ENCODE data around the gene ANGPTL8.

ANGPTL8 gene

GRCh38 chr19:11263726-11264125 lies 24.3 kb downstream of the ANGPTL8 start:
- Histone ChIP-seq H3K4me1 (ENCODE audit: control insufficient read depth, insufficient read depth, low read length, unreplicated experiment) (no peaks in the 10 kb centered on the region), H2AFZ (ENCODE audit: low read length, unreplicated experiment) (no peak overlapping the region), H3K79me2 (ENCODE audit: control insufficient read depth, insufficient read depth, low read length, unreplicated experiment) (no peaks in the 10 kb centered on the region), H3K36me3 (ENCODE audit: insufficient read depth, low read length) (no peaks in the 10 kb centered on the region), H3K4me3 (ENCODE audit: low read depth, low read length) (no peak overlapping the region), H3K27ac (ENCODE audit: low read depth, low read length) (no peak overlapping the region), H3K27me3 (ENCODE audit: insufficient read depth, low read length) (no peaks in the 10 kb centered on the region)

- H2AFZ ChIP-seq (ENCODE audit: low read length, unreplicated experiment), result no peak overlapping the region
- no peaks in the 10 kb centered on the region for H3K36me3 ChIP-seq (ENCODE audit: insufficient read depth, low read length)
- H3K4me1 ChIP-seq (ENCODE audit: control insufficient read depth, insufficient read depth, low read length, unreplicated experiment), result no peaks in the 10 kb centered on the region
- no peaks in the 10 kb centered on the region for H3K79me2 ChIP-seq (ENCODE audit: control insufficient read depth, insufficient read depth, low read length, unreplicated experiment)
- H3K27ac ChIP-seq (ENCODE audit: low read depth, low read length), result no peak overlapping the region
- H3K4me3 ChIP-seq (ENCODE audit: low read depth, low read length), result no peak overlapping the region
- no peaks in the 10 kb centered on the region for H3K27me3 ChIP-seq (ENCODE audit: insufficient read depth, low read length)
Measured at GRCh38 chr19:11264452-11265176, 25.2 kb downstream of the ANGPTL8 start.

DNA sequence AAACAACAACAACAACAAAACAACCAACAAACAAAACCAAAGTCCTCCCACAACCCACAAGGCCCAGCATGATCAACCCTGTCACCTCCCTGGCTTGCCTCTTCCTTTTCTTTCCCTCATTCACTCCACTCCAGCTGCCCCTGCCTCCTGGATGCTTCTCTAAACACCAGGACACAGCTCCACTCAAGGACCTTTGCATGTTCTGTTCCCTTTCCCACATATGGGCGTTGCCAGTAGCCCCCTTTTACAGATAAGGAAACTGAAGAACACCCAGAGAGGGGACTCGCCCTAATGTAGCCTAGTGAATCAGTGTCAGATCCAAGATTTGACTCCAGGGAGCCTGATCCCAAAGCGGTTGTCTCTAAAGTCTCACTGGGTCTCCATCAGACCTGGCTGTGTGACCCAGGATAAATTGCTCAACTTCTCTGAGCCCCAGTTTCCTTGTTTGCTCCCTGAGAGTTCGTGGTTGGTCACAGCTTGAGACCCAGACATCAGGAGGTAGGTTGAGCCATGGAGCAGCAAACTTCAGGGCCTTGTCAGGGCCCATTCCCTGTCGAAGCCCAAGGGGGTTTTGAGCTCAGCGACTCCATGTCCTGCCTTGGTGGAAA lies 25.9 kb downstream of the ANGPTL8 start:
- Histone ChIP-seq H3K4me3 (ENCODE audit: low read depth, low read length) (no peak overlapping the region), H3K4me1 (ENCODE audit: control insufficient read depth, insufficient read depth, low read length, unreplicated experiment) (no peaks in the 10 kb centered on the region), H2AFZ (ENCODE audit: low read length, unreplicated experiment) (no peak overlapping the region), H3K79me2 (ENCODE audit: control insufficient read depth, insufficient read depth, low read length, unreplicated experiment) (no peaks in the 10 kb centered on the region), H3K27ac (ENCODE audit: low read depth, low read length) (no peak overlapping the region), H3K27me3 (ENCODE audit: insufficient read depth, low read length) (no peaks in the 10 kb centered on the region), H3K36me3 (ENCODE audit: insufficient read depth, low read length) (no peaks in the 10 kb centered on the region)

GRCh38 chr19:11265785-11266236 lies 26.4 kb downstream of the ANGPTL8 start:
- H3K79me2 ChIP-seq (ENCODE audit: control insufficient read depth, insufficient read depth, low read length, unreplicated experiment), result no peaks in the 10 kb centered on the region
- H3K27ac ChIP-seq (ENCODE audit: low read depth, low read length), result no peak overlapping the region
- no peaks in the 10 kb centered on the region for H3K36me3 ChIP-seq (ENCODE audit: insufficient read depth, low read length)
- H3K4me1 ChIP-seq (ENCODE audit: control insufficient read depth, insufficient read depth, low read length, unreplicated experiment), result no peaks in the 10 kb centered on the region
- H3K4me3 ChIP-seq (ENCODE audit: low read depth, low read length), result no peak overlapping the region
- no peak overlapping the region for H2AFZ ChIP-seq (ENCODE audit: low read length, unreplicated experiment)
- H3K27me3 ChIP-seq (ENCODE audit: insufficient read depth, low read length), result no peaks in the 10 kb centered on the region

- Histone ChIP-seq H3K36me3 (ENCODE audit: insufficient read depth, low read length) (no peaks in the 10 kb centered on the region), H3K27me3 (ENCODE audit: insufficient read depth, low read length) (no peaks in the 10 kb centered on the region), H3K79me2 (ENCODE audit: control insufficient read depth, insufficient read depth, low read length, unreplicated experiment) (no peaks in the 10 kb centered on the region), H3K4me3 (ENCODE audit: low read depth, low read length) (no peak overlapping the region), H3K27ac (ENCODE audit: low read depth, low read length) (no peak overlapping the region), H2AFZ (ENCODE audit: low read length, unreplicated experiment) (no peak overlapping the region), H3K4me1 (ENCODE audit: control insufficient read depth, insufficient read depth, low read length, unreplicated experiment) (no peaks in the 10 kb centered on the region)
Measured at GRCh38 chr19:11267316-11268085, 28.1 kb downstream of the ANGPTL8 start.

DNA sequence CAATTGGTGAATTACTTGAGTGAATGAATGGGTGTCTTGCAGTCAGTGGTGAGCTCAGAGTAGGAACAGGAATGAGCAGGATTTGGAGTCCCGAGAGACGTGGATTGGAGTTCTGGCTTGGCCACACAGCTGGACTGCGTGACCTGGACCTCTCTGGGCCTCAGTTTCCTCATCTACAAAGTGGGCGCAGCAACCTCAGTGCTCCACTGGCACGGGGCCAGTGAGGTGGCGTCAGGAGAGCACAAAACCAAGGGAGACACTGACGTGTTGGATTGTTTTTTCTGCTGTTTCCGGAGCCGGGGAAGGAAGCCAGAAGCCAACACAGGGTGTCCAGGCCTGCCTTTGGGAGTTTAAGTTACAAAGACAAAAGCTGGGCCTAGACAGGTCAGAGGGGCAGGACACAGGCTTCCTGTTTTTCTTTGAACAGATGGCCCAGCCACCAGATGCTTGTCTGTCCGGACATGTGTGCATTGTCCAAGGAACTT lies 29.4 kb downstream of the ANGPTL8 start:
- Histone ChIP-seq H2AFZ (ENCODE audit: low read length, unreplicated experiment) (no peak overlapping the region), H3K36me3 (ENCODE audit: insufficient read depth, low read length) (no peaks in the 10 kb centered on the region), H3K27ac (ENCODE audit: low read depth, low read length) (no peak overlapping the region), H3K4me1 (ENCODE audit: control insufficient read depth, insufficient read depth, low read length, unreplicated experiment) (no peaks in the 10 kb centered on the region), H3K4me3 (ENCODE audit: low read depth, low read length) (no peak overlapping the region), H3K27me3 (ENCODE audit: insufficient read depth, low read length) (no peaks in the 10 kb centered on the region), H3K79me2 (ENCODE audit: control insufficient read depth, insufficient read depth, low read length, unreplicated experiment) (no peaks in the 10 kb centered on the region)

DNA sequence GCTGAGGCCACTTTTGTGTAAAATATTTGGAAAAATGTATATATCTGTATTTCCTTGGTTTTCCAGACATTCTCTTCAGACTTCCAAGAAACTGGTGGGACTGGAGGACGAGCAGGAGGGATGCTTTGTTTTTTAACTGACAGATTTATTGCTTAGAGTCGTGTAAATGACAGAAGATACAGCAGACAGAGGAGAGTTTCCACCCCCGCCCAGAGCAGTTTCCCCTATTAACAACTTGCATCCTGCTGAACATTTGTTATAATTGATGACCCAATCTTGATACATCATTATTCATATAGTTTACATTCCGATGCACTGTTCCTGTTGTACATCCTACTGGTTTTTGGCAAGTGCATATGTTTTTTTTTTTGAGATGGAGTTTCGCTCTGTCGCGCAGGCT lies 30.0 kb downstream of the ANGPTL8 start:
- H3K4me1 ChIP-seq (ENCODE audit: control insufficient read depth, insufficient read depth, low read length, unreplicated experiment), result no peaks in the 10 kb centered on the region
- H3K4me3 ChIP-seq (ENCODE audit: low read depth, low read length), result no peak overlapping the region
- no peaks in the 10 kb centered on the region for H3K36me3 ChIP-seq (ENCODE audit: insufficient read depth, low read length)
- no peak overlapping the region for H3K27ac ChIP-seq (ENCODE audit: low read depth, low read length)
- no peaks in the 10 kb centered on the region for H3K27me3 ChIP-seq (ENCODE audit: insufficient read depth, low read length)
- H3K79me2 ChIP-seq (ENCODE audit: control insufficient read depth, insufficient read depth, low read length, unreplicated experiment), result no peaks in the 10 kb centered on the region
- peak overlapping the region; percentile 13 for H2AFZ ChIP-seq (ENCODE audit: low read length, unreplicated experiment)

DNA sequence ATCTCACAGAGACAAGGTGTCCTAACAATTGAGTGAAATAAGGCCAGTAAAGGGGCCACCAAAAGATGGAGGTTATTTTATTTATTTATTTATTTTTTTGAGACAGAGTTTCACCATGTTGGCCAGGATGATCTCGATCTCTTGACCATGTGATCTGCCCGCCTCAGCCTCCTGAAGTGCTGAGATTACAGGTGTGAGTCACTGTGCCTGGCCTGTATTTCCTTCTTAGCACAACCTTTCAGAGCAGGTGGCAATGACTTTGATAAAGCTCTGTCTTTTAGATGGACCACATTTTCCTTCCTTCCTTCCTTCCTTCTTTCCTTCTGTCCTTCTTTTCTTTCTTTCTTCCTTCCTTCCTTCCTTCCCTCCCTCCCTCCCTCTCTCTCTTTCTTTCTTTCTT lies 33.9 kb downstream of the ANGPTL8 start:
- H3K36me3 ChIP-seq (ENCODE audit: insufficient read depth, low read length), result no peaks in the 10 kb centered on the region
- no peak overlapping the region for H3K27ac ChIP-seq (ENCODE audit: low read depth, low read length)
- no peaks in the 10 kb centered on the region for H3K27me3 ChIP-seq (ENCODE audit: insufficient read depth, low read length)
- H2AFZ ChIP-seq (ENCODE audit: low read length, unreplicated experiment), result no peak overlapping the region
- H3K4me1 ChIP-seq (ENCODE audit: control insufficient read depth, insufficient read depth, low read length, unreplicated experiment), result no peaks in the 10 kb centered on the region
- H3K4me3 ChIP-seq (ENCODE audit: low read depth, low read length), result no peak overlapping the region
- no peaks in the 10 kb centered on the region for H3K79me2 ChIP-seq (ENCODE audit: control insufficient read depth, insufficient read depth, low read length, unreplicated experiment)

GRCh38 chr19:11273989-11274388 lies 34.6 kb downstream of the ANGPTL8 start:
- no peaks in the 10 kb centered on the region for H3K27me3 ChIP-seq (ENCODE audit: insufficient read depth, low read length)
- H3K79me2 ChIP-seq (ENCODE audit: control insufficient read depth, insufficient read depth, low read length, unreplicated experiment), result no peaks in the 10 kb centered on the region
- no peaks in the 10 kb centered on the region for H3K4me1 ChIP-seq (ENCODE audit: control insufficient read depth, insufficient read depth, low read length, unreplicated experiment)
- H2AFZ ChIP-seq (ENCODE audit: low read length, unreplicated experiment), result no peak overlapping the region
- no peaks in the 10 kb centered on the region for H3K36me3 ChIP-seq (ENCODE audit: insufficient read depth, low read length)
- H3K27ac ChIP-seq (ENCODE audit: low read depth, low read length), result no peak overlapping the region
- no peak overlapping the region for H3K4me3 ChIP-seq (ENCODE audit: low read depth, low read length)

GRCh38 chr19:11274533-11275086 lies 35.2 kb downstream of the ANGPTL8 start:
- Histone ChIP-seq H3K4me1 (ENCODE audit: control insufficient read depth, insufficient read depth, low read length, unreplicated experiment) (no peaks in the 10 kb centered on the region), H3K27me3 (ENCODE audit: insufficient read depth, low read length) (no peaks in the 10 kb centered on the region), H3K79me2 (ENCODE audit: control insufficient read depth, insufficient read depth, low read length, unreplicated experiment) (no peaks in the 10 kb centered on the region)

More at GRCh38 chr19:11274533-11275086, 35.2 kb downstream of the ANGPTL8 start:
- no peak overlapping the region for H3K4me3 ChIP-seq (ENCODE audit: low read depth, low read length)
- no peak overlapping the region for H2AFZ ChIP-seq (ENCODE audit: low read length, unreplicated experiment)
- no peak overlapping the region for H3K27ac ChIP-seq (ENCODE audit: low read depth, low read length)
- no peaks in the 10 kb centered on the region for H3K36me3 ChIP-seq (ENCODE audit: insufficient read depth, low read length)
